ENCODE measurements around the gene CLUH. TPM values are rescaled to one million over a fixed set of nuclear protein-coding genes. Genes with fewer than 3 reads are reported as not detected.

Gene CLUH
- total RNA-seq, 1 donor from 2014 or later = 115 TPM

DNA sequence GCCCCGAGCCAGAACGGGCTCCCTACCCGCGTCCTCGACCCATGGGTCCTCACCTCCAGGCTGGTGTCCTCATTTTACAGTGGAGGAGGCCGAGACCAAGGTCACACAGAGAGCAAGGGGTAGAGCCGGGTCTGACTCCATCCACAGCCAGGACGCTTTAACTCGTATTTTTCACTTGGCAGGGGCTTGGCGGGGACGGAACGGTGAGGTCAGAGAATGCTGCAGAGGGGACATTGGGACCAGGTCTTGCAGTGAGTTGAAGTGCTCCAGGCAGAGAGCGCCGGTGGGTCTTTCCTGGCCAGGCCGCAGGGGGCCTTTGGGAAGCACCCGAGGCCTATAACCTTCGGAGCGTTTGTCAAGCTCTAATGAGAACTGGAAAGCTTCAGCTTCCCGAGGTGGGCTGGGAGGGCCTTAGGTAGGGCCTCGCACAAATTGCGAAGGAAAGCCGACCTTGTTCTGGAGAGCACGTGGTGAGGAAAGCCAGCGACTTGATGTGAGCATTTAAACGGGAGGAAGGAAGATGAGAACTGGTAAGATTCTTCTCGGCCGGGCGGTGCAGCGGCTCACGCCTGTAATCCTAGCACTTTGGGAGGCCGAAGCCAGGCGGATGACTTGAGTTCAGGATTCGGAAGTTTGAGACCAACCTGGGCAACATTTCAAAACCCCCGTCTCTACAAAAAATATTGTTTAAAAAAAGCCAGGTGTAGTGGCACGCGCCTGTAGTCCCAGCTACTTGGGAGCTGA lies 908 bp upstream of the CLUH start:
- peaks cover 1% of the 10 kb centered on the region for H3K36me3 Mint-ChIP-seq (ENCODE audit: low read depth)
- intact Hi-C loops (cut with micrococcal nuclease) = loop anchor here (5.0 to 10.0 kb wide), 2 partner anchors 112 to 1655 kb away; partner anchors contain the start of gene UBE2G1
- TF ChIP-seq, protein P1, sequence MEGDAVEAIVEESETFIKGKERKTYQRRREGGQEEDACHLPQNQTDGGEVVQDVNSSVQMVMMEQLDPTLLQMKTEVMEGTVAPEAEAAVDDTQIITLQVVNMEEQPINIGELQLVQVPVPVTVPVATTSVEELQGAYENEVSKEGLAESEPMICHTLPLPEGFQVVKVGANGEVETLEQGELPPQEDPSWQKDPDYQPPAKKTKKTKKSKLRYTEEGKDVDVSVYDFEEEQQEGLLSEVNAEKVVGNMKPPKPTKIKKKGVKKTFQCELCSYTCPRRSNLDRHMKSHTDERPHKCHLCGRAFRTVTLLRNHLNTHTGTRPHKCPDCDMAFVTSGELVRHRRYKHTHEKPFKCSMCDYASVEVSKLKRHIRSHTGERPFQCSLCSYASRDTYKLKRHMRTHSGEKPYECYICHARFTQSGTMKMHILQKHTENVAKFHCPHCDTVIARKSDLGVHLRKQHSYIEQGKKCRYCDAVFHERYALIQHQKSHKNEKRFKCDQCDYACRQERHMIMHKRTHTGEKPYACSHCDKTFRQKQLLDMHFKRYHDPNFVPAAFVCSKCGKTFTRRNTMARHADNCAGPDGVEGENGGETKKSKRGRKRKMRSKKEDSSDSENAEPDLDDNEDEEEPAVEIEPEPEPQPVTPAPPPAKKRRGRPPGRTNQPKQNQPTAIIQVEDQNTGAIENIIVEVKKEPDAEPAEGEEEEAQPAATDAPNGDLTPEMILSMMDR (IDR thresholded peaks at IDR 0.05) = no peak

DNA sequence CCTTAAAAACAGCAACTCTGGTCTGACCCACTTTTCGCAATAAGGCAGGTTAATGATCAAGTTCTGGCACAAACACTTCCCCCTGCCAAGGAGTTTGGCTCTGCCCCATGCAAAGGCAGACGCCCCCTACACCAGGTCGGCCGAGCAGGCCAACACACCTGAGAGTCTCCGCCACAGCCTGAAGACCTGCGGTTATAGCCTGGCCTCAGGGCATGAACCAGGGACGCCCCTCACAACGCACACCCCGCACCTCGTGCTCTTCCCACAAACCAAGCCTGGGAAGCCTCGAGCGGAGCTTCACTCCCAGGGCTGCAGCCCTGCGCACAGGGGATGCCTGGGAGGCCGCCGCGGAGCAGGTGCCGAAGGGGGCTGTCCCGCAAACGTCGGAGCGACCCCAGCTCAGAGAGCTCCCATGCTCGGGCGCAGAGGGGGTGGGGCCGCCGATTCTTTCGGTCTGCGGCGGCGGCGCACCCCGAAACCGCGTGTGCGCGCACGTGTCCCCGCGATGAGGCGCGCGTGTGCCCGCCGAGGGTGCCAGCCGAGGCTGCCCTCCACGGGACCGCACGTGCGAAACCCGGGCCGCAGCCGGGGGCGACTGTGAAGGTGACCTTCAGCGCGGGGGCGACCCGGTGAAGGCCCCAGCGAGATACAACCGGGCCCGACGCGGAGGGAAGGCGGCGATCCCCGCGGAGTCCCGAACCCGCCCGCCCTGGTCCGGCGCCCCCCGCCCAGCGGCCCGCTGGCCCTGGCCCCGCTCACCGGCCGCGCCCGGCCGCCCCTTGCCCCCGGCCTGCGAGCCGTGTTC lies 559 bp downstream of the CLUH start:
- no peaks in the 10 kb centered on the region for H3K27me3 Mint-ChIP-seq
- ATAC-seq (ENCODE audit: low read depth) = no peak

More for the DNA sequence above, 908 bp upstream of the CLUH start:
- peak overlapping the region; percentile 76 for H3K27ac Mint-ChIP-seq
- H3K4me3 Mint-ChIP-seq = peak overlapping the region; percentile 90
- POLR2A ChIA-PET = interaction anchor here (0.7 to 1.0 kb wide), 3 partner anchors 9 to 1592 kb away, joined by 5 to 7 read pairs (median 5); no protein-coding TSS in a partner anchor
- no peaks in the 10 kb centered on the region for H3K27me3 Mint-ChIP-seq
- peaks cover 37% of the 10 kb centered on the region for H3K4me1 Mint-ChIP-seq
- no peak for ATAC-seq (ENCODE audit: low read depth)
- no peaks in the 10 kb centered on the region for H3K9me3 Mint-ChIP-seq
- no peak for DNase-seq
- CTCF ChIA-PET = no interaction called here

DNA sequence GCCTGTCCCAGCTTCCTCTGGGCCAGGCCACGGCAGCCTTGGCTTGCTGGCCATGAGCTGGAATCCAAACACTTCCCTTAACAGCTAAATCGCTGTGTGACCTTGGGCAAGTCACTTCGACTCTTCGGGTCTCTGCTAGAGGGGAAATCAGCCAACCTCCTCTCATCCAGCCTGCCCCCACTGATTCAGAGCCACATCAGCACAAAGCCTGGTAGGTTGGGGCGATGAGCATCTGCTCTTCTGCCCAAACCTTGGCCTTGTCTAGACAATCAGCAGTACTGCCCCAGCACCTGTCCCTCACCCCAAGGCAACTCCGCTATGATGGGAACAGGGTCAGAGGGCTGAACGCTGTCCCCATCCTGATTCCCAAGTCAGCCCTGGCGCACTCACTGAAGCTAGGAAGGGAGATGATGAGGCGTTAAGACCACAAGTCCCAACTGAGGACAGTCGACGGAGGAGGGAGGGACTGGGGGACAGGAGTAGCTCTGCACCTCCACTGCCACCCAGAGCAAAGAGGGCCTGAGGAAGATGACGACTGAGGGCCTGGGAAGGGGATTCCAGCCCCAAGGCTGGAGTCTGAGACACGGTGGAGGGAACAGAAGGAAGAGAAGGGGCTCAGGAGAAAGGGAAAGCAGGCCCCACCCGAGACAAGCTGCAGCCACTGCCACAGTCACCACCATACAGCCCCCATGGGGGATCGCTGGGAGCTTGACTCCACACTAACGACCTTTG lies 1.3 kb downstream of the CLUH start:
- ChIA-PET POLR2A (interaction anchor here (0.6 to 1.8 kb wide), 3 partner anchors 35 to 308 kb away, joined by 3 to 5 read pairs (median 5); no protein-coding TSS in a partner anchor), CTCF (no interaction called here)
- no peaks in the 10 kb centered on the region for H3K9me3 Mint-ChIP-seq
- no peak for DNase-seq
- no peak for ATAC-seq (ENCODE audit: low read depth)
- H3K27ac Mint-ChIP-seq = peak overlapping the region; percentile 83
- TF ChIP-seq, protein P1 (IDR thresholded peaks at IDR 0.05) = no peak
- H3K36me3 Mint-ChIP-seq (ENCODE audit: low read depth) = peaks cover 5% of the 10 kb centered on the region
- H3K4me1 Mint-ChIP-seq = peaks cover 43% of the 10 kb centered on the region
- intact Hi-C loops (cut with micrococcal nuclease) = loop anchor here (2.0 to 10.0 kb wide), 4 partner anchors 115 to 1657 kb away; partner anchors contain the start of gene UBE2G1
- H3K27me3 Mint-ChIP-seq = no peaks in the 10 kb centered on the region
- peak overlapping the region; percentile 87 for H3K4me3 Mint-ChIP-seq

More for the DNA sequence above, 559 bp downstream of the CLUH start:
- intact Hi-C loops (cut with micrococcal nuclease) = loop anchor here (1.0 to 10.0 kb wide), 6 partner anchors 114 to 1656 kb away; partner anchors contain the start of genes METTL16, PAFAH1B1 and UBE2G1
- peak overlapping the region; percentile 90 for H3K4me3 Mint-ChIP-seq
- H3K9me3 Mint-ChIP-seq = no peaks in the 10 kb centered on the region
- ChIA-PET POLR2A (interaction anchor here (0.9 to 1.8 kb wide), 2 partner anchors 103 to 309 kb away, joined by 3 to 5 read pairs; no protein-coding TSS in a partner anchor), CTCF (no interaction called here)
- DNase-seq = no peak
- peaks cover 41% of the 10 kb centered on the region for H3K4me1 Mint-ChIP-seq
- peak overlapping the region; percentile 83 for H3K27ac Mint-ChIP-seq
- peaks cover 1% of the 10 kb centered on the region for H3K36me3 Mint-ChIP-seq (ENCODE audit: low read depth)
- TF ChIP-seq, protein P1 (IDR thresholded peaks at IDR 0.05) = no peak

DNA sequence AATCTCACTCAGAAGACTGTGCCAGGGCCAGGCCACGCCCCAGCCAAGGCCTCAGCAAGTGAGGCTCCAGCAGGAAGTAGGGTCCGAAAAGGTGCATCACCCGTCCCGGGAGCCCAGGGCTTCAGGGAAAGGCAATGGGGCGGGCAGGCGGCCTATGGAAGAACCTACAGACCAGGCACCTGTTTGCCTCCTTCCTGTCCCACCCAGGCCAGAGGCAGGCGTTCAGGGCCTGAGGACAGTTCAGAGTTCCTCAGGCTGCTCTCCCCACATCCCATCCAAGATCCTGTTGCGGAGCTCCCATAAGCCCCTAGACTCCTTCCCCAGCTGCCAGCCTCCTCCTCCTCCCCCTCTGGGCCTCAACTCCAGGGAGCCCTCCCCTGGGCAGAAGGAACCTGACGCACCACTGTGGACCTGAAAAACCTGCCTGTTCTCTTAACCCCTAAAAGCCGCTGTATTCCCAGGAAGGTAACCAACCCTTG lies 2.3 kb downstream of the CLUH start:
- Mint-ChIP-seq H3K4me1 (peaks cover 43% of the 10 kb centered on the region), H3K4me3 (peak overlapping the region; percentile 87), H3K9me3 (no peaks in the 10 kb centered on the region), H3K27me3 (no peaks in the 10 kb centered on the region), H3K36me3 (ENCODE audit: low read depth) (peaks cover 14% of the 10 kb centered on the region), H3K27ac (peak overlapping the region; percentile 83)
- DNase-seq = peak; percentile 50
- TF ChIP-seq, protein P1 (IDR thresholded peaks at IDR 0.05) = no peak
- no peak for ATAC-seq (ENCODE audit: low read depth)
- CTCF ChIA-PET = no interaction called here
- POLR2A ChIA-PET = interaction anchor here (0.7 kb wide), 1 partner anchor 83 kb away, joined by 3 read pairs; no protein-coding TSS in a partner anchor
- intact Hi-C loops (cut with micrococcal nuclease) = no loop called here

All from activated B cell treated with CpG ODN at 0.5 μM for 24 hours (primary cell).